ENCODE results near the gene PRM2.

PRM2 gene

DNA sequence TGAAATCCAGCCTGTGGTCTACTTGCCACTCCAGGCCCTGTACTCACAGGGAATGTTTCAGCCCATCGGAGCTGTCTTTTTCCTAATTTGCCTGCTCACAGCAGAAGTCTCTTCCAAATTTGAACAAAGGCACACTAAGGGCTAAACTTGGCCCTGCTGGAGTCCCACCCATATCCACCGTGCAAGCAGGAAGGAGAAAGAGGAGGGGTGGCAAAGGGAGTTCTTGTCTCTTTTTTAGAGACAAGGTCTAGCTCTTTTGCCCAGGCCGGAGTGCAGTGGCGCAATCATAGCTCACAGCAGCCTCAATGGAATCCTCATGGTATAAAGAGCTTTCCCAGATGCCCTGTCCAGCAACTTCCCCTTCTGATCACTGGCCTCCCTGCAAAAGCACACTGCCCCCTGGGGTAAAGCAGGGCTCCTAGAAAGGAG, 7.6 kb upstream of the PRM2 start:
- no peak for DNase-seq

DNA sequence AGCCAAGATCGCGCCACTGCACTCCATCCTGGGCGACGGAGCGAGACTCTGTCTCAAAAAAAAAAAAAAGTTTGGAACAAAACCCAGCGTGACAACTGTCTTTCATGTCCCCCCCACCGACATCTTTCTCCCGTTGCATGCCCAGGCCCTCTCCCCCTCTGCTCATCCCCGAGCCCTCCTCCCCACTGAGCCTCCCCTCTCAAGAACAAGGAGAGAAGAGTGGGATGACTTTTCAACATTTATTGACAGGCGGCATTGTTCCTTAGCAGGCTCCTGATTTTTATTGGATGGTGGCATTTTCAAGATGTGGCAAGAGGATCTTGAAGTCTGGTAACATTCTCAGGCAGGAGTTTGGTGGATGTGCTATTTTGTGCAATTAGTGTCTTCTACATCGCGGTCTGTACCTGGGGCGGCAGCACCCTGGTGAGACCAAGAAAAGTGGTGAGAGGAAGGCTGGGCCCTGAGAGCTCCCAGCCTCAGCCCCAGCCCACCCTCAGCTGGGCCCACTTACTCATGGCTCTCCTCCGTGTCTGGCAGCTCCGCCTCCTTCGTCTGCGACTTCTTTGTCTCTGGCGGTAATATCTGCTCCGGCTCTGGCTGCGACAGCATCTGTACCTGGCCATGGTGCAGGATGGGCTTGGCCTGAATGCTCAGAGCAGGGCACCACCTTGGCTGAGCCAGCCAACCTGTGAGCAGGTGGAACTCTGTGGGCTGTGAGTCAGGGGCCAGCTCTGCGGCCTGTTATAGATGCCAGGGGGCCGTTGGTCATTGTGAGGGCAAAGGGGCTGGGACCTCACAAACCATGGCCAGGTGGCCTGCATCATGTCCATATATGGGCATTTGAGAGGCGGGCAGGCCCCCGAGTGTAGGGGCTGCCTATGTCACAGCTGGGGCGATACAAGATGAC, 4.6 kb upstream of the PRM2 start, which contains the start of gene PRM1:
Gene PRM1 (minus strand): TSS at position 715 of the 907 bp plus-strand sequence. CDS start 92 bp downstream, at position 623.
- DNase-seq, result no peak

DNA sequence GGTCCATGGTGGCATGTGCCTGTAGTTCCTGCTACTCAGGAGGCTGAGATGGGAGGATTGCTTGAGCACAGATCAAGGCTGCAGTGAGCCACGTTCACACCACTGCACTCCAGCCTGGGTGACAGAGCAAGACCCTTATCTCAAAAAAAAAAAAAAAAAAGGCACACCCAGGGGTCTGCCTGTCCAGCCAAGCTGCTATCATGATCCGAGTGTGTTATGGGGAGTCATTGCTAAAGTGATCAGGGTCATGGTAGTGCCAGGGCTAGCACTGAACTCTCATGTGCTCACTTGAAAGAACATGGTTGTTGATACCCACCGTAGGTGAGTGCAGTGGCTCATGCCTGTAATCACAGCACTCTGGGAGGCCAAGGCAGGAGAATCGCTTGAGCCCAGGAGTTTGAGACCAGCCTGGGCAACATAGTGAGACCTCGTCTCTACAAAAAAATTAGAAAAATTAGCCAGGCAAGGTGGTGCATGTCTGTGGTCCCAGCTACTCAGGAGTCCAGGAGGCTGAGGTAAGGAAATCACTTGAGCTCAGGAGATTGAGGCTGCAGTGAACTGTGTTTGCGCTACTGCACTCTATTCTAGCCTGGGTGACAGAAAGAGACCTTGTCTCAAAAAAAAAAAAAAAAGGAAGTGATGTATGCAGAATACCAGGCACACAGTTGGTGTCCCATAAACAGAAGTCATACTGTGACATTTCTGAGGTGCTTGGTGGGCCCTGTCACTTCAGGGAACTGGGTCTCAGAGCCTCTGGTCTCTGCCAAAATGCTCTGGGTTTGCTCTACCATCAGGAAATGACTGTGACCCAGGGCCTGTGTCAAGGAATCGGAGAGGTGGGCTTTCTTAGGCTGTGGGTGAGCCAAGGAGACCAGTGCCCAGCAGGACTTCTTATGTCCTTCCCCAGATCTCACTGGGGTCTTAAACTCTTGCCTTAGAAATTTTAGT, 2.7 kb upstream of the PRM2 start:
- DNase-seq, result no peak

DNA sequence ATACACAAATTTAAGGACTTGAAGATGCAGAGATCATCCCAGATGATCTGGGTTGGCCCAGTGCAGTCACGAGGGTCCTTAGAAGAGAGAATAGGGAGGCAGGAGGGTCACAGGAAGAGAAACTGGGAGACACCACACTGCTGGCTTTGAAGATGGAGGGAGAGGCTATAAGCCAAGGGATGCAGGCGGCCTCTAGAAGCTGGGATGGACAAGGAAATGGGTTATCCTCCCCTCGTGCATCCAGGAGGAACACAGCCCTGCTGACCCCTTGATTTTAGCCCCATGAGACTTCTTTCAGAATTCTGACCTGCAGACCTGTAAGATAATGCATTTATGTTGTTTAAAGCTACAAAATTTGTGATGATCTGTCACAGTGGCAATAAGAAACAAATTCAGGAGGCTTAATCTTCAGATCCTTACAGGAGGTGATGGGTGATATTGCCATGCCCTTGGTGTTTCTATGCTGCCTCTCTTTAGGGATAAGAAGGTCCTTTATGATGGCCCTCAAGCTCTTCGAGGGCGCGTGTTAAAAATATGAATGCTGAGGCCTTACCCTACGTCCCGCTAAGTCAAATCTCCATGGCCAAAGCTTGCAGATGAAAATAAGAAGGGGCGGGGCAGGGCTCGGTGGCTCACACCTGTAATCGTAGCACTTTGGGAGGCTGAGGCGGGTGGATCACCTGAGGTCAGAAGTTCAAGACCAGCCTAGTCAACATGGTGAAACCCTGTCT, 1.5 kb upstream of the PRM2 start:
- no peak for DNase-seq

DNA sequence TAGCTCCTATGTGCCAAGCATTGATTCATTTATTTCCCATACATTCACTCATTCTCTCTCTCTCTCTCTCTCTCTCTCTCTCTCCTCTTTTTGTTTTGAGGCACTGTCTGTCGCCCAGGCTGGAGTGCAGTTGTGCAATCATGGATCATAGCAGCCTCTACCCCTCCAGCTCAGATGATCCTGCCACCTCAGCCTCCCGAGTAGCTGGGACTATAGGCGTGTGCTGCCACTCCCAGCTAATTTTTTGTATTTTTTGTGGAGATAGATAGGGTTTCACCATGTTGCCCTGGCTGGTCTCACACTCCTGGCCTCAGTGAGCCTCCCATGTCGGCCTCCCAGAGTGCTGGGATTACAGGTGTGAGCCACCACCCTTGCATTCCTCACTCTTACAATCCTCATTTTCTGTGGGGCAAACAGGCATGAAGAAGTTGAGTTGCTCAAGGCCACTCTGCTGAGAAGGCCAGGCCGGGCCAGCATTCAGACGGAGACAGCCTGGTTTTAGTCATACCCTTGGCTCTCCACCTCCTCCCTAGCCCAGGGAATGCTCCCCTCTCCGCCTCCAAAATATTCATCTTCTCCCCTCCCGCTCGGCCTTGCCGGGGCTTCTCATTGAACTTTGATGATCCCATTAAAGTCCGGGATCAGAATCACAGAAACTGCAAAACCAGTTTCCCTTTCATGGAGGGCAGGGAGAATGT, 765 bp upstream of the PRM2 start:
- no peak for DNase-seq

DNA sequence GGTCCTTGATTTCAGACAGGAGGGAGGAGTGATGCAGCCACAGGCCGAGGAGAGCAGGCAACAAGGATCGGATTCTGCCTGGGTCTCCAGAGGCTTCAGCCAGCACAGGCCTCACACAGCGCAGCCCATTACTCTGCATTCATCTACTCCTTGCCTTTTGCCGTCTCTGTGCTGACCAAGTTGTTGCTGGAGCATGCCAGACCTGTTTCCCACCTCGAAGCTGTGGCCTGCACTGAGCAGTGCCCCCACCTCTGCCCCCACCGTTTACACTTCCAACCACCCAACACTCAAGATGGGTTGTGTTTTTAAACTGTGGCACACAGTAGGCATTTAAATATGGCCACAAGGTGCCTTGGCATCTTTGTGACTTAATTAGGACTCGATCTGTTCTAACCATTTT, 1.3 kb downstream of the PRM2 start:
- no peak for DNase-seq

DNA sequence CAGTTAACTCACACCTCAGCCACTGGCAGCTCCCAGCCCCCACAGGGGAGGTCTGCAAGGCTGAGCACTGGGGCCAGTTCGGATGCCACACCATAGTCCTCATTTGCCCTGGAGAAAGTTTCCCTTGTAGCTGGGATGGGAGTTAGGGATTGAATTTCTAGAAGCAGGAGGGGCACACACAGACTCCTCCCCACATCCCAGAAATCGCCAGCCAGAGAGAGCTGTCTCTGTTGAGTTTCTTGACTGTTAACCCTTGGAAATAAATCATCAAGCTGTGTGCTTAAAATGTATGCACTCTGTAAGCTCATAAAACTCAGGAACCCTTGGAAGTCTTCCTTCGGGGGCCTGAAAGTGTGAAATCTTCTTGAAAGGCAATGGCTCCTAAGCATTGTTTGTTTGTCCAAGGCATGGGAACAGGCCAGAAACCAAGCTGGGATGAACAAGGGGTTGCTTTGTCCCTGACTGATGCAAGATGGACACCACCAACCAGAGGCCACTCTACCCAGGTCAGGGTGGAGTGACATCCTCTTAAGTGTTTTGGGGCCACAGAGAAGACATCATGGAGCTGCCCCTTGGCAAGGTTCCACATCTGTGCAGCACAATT, 2.5 kb downstream of the PRM2 start:
- no peak for DNase-seq

DNA sequence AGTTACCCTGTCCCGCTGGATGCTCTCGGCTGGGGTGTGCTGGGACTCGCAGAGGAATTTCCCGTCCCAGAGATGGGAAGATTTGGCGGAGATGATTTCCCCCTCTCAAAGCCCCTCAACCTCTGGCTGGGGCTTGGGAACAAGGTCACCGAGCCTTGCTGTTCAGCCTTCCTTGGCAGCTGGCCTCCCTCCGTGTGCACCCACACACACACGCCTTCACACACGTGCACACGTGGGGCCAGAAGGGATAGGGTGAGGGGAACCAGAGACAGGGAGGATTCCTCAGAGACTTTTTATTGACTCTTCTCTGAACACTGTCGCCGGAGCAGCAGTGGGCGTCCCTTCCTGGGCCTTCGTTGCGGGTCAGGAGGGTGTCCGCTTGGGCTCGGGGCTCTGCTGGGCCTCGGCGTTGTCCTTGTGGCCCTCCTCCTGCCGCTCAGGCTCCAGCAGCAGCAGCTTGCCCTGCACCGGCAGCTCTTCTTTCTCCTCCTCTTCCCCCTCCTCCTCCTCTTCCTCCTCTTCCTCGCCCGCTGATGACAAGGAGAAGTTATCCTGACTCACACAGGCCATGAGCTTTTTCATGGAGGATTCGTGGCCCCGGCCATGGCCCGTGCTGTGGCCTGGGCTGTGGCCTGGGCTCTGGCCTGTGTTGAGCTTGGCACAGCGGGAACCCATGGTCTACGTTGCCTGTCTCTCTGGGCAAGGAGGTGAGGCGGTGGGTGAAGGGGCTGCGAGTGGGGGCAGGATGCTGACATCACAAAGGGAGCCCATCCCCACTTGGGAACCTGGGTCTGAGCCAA, 3.2 kb downstream of the PRM2 start, which contains the start of gene PRM3:
Gene PRM3 (minus strand): TSS at position 709 of the 800 bp plus-strand sequence. CDS start 34 bp downstream, at position 675.
- no peak for DNase-seq

DNA sequence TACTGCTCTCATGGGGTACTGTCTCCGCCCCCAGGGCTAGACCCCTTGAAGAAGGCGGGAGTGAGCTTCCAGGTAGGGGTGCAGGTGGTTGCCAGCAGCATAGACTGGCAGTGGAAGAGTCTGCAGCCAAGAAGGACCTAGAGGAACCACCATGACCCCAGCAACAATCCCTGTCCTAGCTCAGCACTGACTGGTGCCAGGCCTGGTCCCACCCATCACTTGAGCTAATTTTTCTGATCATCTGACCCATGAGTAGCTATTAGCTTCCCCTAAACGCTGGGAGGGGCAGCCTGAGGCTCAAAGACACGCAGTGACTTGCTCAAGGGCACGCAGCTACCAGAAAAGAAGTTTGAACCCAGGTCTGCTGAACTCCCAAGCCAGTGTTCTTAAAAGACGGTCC, 3.8 kb downstream of the PRM2 start:
- no peak for DNase-seq

DNA sequence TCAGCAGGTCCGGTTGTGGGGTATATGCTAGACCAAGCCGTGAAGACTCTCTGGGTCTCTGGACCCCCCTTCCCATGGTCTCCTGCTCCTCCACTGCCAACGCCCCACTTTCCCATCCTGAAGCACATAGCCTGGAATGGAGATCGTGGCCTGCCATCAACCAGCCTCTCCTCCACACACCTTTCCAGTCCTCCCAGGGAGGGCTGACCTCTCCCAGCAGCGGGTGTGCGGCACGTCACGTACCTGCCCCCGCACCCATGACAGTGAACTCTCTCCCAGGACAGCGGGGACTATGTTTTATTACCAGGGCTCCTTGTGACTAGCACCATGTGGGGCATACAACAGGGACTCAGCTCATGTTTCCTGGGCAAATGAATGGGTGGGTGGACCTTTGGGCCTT, 4.7 kb downstream of the PRM2 start:
- no peak for DNase-seq

DNA sequence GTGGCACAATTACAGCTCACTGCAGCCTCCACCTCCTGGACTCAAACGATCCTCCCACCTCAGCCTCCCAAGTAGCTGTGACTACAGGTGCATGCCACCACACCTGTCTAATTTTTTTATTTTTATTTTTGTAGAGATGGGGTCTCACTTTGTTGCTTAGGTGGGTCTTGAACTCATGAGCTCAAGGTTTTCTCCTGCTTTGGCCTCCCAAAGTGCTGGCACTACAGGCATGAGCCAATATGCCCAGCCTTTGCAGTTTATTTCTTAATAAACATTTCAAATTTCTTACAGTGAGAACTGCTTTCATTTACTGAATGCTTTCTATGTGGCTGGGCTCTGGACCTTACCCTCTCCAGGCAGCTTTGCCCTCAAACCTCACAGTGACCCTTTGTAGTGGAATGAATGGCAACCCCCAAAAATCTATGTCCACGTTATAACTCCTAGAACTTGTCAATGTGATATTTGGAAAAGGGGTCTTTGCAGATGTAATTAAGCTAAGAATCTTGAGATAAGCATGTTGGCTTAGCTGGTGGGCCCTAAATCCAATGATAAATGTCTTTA, 5.6 kb downstream of the PRM2 start:
- no peak for DNase-seq

DNA sequence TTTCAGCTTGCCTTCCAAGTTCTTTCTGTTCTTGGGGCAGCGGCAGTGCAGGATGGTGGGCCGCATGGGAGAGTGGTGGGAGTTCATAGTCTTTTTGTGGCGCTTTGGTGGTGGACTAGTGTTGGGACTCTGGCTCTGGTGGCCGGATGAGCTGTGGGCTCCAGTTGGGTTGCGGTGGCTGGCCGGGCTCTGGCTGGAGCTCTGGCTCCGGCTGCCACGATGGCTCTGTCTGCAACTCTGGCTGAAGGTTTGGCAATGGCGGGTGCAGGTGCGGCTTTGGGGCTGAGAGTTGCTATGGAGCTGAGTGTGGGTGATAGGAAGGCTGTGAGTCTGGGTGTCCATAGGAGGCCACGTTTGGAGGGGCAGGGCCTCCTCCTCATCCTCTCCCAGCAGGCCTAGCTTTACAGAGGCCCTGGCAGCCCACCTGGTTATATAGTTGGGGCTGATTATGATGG, 7.3 kb downstream of the PRM2 start, which contains the start of gene TNP2:
Gene TNP2 (minus strand): TSS at position 405 of the 455 bp plus-strand sequence. CDS start 63 bp downstream, at position 342.
- no peak for DNase-seq

DNA sequence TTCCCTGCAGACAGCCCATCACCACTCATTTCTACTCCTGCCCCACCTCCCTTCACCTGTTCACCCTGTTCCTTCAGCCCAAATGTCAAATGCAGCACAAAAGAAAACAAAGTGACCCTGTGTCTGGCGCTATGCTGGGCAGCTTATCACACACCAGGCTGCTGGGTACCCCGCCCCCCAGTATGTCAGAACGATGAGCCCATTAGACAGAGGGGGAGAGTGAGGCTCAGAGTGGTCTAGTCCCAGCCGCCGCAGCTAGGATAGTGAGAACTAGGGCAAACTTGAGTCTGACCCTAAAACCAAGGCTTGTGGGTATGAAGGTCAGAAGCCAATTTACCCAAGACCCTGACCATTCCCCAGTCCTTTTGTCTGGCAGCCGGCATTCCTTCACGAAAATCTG, 11.2 kb downstream of the PRM2 start:
- DNase-seq, result no peak

DNA sequence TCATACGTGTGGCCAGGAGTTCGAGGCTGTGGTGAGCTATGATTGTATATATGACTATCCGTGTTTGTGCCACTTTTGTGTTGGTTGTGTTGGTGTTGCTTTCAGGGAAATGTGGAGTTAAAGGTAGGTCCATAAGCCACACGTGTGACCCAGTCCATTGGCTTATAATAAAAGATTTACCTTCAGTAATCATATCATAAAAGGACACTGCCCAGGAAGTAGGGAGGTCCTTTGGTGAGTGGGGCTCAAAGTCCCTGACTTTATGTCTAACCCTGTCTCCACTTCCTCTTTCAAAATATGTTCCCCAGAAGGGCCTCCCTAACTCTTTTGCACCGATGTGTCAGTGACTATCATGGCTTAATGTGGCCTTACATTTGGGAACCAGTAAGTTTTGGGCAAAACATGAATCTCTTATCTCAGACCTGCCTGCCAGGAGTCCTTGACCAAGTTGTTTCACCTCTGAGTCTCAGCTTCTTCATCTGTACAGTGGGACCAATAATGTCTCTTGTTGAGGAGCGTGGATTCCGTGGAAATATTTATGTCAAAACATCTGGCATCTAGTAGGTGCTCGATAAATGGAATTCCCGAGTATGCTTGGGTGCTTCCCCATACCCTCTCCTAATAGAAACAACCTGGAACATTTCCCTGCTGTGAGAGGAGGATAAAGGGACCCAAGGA, 12.0 kb downstream of the PRM2 start:
- no peak for DNase-seq

DNA sequence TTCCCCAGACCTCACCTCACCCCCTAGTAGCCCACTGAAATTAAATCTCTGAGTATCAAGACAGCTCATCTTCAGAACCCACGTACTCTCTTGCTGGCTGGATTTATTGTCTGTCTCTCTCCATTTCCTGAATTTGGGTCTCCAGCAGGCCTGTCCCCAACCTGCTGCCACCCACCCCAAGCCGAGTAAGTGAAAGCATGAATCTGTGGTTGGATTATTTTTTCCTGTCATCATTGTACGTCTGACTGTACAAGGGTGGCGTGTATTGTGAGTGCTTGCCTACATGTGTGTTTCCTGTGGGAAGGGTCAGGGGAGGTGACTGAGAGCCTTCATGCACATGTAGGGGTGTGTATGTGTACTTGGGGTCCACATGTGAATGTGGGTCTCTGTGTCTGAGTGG, 12.5 kb downstream of the PRM2 start:
- DNase-seq, result peak; percentile 78

DNA sequence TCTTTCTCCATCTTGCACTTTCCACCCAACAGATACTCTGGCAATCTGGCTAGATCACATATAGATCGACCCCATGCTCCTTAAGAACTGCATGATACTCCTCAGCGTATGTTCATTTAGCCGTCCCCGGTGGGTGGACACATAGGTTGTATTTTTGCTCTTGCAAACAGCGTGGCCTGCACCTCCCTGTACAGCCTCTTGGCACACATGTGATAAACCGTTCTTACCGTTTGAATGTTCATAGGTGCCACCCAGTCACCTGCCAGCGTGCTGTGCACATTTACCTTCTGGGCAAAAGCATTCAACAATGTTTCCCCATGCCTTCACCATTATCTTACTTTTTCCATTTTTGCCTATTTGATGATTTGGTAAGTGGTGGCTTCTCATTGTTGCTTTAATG, 13.4 kb downstream of the PRM2 start:
- DNase-seq, result no peak

DNA sequence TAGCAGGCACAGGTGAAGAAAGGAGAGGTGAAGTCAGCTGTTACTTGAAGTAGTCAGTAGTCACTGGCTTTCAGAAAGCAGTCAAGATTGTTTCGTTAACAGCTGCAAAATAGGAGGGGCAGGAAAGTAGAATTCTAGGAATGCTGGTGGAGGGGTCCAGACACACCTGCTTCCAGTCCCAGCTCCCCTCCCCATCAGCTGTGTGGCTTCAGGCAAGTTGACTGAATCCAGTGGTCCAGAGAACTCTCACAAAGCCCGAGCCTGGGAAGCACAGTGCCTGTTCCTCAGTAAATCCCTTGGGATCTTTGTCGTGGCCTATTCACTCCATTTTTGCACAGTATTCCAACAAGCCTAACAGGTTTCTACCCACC, 15.7 kb downstream of the PRM2 start:
- DNase-seq, result no peak

DNA sequence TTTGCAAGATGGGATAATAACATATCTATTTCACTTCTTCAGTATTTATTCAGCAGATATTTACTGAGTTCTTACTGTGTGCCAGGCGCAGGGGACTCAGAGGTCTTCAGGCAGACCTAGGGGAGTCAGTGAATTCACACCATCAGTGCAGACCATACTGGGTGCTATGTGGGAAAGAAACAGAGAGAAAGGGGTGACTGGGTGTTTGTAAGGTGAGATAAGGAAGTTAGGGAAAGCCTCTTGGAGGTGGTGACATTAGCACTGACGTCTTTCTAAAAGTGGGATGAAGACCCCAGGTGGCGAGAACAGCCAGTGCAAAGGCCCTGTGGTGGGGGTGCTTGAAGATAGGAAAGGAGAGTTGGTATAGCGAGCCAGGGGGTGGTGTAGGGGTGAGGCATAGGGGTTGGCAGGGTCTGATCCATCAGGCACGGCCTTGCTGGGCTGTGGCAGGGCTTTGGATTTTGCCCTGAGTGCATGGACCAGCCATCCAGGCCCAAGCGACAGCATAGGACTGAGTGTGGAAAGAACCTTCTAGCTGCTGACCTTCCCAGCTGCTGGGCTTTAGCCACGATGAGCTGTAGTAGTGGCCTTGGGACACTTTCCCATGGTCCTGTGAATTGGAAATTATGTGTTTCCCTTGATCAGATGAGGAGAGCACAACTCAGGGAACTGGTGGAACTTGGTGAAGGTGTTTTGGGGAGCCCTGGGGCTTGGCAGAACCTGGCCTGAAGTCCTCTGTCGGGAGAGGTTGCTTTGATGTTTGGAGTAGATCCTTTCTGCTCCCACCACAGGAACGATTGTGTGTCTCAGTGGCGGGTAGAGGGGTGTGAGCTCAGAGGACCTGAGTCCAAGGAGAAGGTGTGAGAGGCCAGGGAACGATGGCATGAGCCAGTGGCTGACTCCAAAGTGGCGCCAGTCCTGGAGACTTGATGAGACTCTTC, 16.4 kb downstream of the PRM2 start:
- DNase-seq, result no peak

Measured in activated CD8-positive, alpha-beta memory T cell treated with anti-CD3 and anti-CD28 coated beads for 24 hours (primary cell).